Myocyte (in vitro differentiated cells): ENCODE results near the gene ANO9. TPM values are rescaled to one million over a fixed set of nuclear protein-coding genes. Genes with fewer than 3 reads are reported as not detected.

Source experiments
- DNase-seq: peaks from one replicate; pipeline ENCODE4 v3.0.0-alpha.2; 2012; ENCODE audit warnings: low read depth
- polyA plus RNA-seq: library from polyadenylated mRNA; unstranded; fragments of >200 nt; gene quantifications from one replicate; pipeline ENCODE4 v1.2.1, GENCODE V29; 2012; ENCODE audit warnings: missing spikeins
- total RNA-seq: library from RNA; depleted of rRNA; stranded (reverse); fragments of >200 nt; gene quantifications from 2 replicates; pipeline ENCODE4 v1.2.3, GENCODE V29; 2014

ANO9 gene
- total RNA-seq: 0.42 and 0.94 TPM in 2 replicates
- polyA plus RNA-seq: not detected

GRCh38 chr11:441418-442274 lies at the start of gene ANO9:
Gene ANO9, minus strand, starts transcription at chr11:442011. Its CDS starts 85 bp downstream, at chr11:441926.
- no peak for DNase-seq

- no peak for DNase-seq
Measured at GRCh38 chr11:491358-491757, 49.5 kb upstream of the ANO9 start.

- no peak for DNase-seq
Measured at GRCh38 chr11:490930-491260, 49.1 kb upstream of the ANO9 start.

- DNase-seq: no peak
Measured at GRCh38 chr11:490186-490929, 48.5 kb upstream of the ANO9 start.

GRCh38 chr11:489610-490185 lies 47.9 kb upstream of the ANO9 start:
- DNase-seq: no peak

GRCh38 chr11:488992-489391 lies 47.2 kb upstream of the ANO9 start:
- peak; percentile 78 for DNase-seq

- DNase-seq: no peak
Measured at GRCh38 chr11:488579-488978, 46.8 kb upstream of the ANO9 start.

GRCh38 chr11:488062-488461 lies 46.3 kb upstream of the ANO9 start:
- DNase-seq: no peak

GRCh38 chr11:487571-488021 lies 45.8 kb upstream of the ANO9 start:
- DNase-seq: no peak

GRCh38 chr11:486189-486588 lies 44.4 kb upstream of the ANO9 start:
- no peak for DNase-seq

- DNase-seq: no peak
Measured at GRCh38 chr11:484616-485015, 42.8 kb upstream of the ANO9 start.

- peak; percentile 86 for DNase-seq
Measured at GRCh38 chr11:479311-479710, 37.5 kb upstream of the ANO9 start.

GRCh38 chr11:477052-477715 lies 35.4 kb upstream of the ANO9 start:
- peak; percentile 27 for DNase-seq

GRCh38 chr11:476416-476815 lies 34.6 kb upstream of the ANO9 start:
- no peak for DNase-seq

GRCh38 chr11:475941-476340 lies 34.1 kb upstream of the ANO9 start:
- DNase-seq: peak; percentile 56

- DNase-seq: no peak
Measured at GRCh38 chr11:474914-475506, 33.2 kb upstream of the ANO9 start.

- no peak for DNase-seq
Measured at GRCh38 chr11:473962-474785, 32.4 kb upstream of the ANO9 start.

- no peak for DNase-seq
Measured at GRCh38 chr11:473415-473814, 31.6 kb upstream of the ANO9 start.

GRCh38 chr11:472816-473215 lies 31.0 kb upstream of the ANO9 start:
- DNase-seq: no peak

- DNase-seq: no peak
Measured at GRCh38 chr11:472272-472671, 30.5 kb upstream of the ANO9 start.
